Measurements from ENCODE around the gene MFSD6. TPM values are rescaled to one million over a fixed set of nuclear protein-coding genes. Genes with fewer than 3 reads are reported as not detected.
A peak's percentile ranks its signal among the peaks of the same experiment; 100 is the strongest.

MFSD6 gene
- total RNA-seq, 1 donor from 2014 or later = 52.4 TPM

DNA sequence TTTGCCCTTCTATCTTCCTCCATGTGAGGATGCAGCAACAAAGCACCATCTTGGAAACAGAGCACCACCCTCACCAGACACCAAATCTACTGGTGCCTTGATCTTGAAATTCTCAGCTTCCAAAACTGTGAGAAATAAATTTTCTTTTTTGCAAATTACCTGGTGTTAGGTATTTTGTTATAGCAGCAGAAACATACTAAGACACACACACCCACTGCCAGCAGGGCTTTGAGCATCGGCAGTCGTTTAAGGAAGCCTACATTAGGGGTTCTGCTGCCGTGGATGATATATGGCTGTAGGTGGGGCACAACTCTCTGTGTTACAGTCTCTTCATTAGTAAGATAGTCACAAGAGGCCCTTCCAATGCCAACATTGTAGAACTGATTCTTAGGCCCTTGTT is 20.7 kb upstream of the MFSD6 start:
- TF ChIP-seq, protein P1, sequence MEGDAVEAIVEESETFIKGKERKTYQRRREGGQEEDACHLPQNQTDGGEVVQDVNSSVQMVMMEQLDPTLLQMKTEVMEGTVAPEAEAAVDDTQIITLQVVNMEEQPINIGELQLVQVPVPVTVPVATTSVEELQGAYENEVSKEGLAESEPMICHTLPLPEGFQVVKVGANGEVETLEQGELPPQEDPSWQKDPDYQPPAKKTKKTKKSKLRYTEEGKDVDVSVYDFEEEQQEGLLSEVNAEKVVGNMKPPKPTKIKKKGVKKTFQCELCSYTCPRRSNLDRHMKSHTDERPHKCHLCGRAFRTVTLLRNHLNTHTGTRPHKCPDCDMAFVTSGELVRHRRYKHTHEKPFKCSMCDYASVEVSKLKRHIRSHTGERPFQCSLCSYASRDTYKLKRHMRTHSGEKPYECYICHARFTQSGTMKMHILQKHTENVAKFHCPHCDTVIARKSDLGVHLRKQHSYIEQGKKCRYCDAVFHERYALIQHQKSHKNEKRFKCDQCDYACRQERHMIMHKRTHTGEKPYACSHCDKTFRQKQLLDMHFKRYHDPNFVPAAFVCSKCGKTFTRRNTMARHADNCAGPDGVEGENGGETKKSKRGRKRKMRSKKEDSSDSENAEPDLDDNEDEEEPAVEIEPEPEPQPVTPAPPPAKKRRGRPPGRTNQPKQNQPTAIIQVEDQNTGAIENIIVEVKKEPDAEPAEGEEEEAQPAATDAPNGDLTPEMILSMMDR (IDR thresholded peaks at IDR 0.05; ENCODE audit: insufficient read depth, low read length, poor library complexity, severe bottlenecking) = no peak
- Histone ChIP-seq H3K27me3 (ENCODE audit: control insufficient read depth, insufficient read depth, low read length) (no peaks in the 10 kb centered on the region), H3K36me3 (ENCODE audit: control insufficient read depth, insufficient read depth, low read length) (no peaks in the 10 kb centered on the region), H3K4me3 (ENCODE audit: low read depth, low read length) (no peak overlapping the region)
- DNase-seq (ENCODE audit: low read depth) = no peak

- H3K27me3 ChIP-seq (ENCODE audit: control insufficient read depth, insufficient read depth, low read length) = no peaks in the 10 kb centered on the region
- H3K36me3 ChIP-seq (ENCODE audit: control insufficient read depth, insufficient read depth, low read length) = no peaks in the 10 kb centered on the region
- DNase-seq (ENCODE audit: low read depth) = no peak
- H3K4me3 ChIP-seq (ENCODE audit: low read depth, low read length) = no peak overlapping the region
- TF ChIP-seq, protein P1 (IDR thresholded peaks at IDR 0.05; ENCODE audit: insufficient read depth, low read length, poor library complexity, severe bottlenecking) = no peak
Measured at GRCh38 chr2:190396271-190396670, 11.9 kb upstream of the MFSD6 start.

- H3K36me3 ChIP-seq (ENCODE audit: control insufficient read depth, insufficient read depth, low read length) = no peaks in the 10 kb centered on the region
- TF ChIP-seq, protein P1 (IDR thresholded peaks at IDR 0.05; ENCODE audit: insufficient read depth, low read length, poor library complexity, severe bottlenecking) = no peak
- no peak for DNase-seq (ENCODE audit: low read depth)
- H3K27me3 ChIP-seq (ENCODE audit: control insufficient read depth, insufficient read depth, low read length) = no peaks in the 10 kb centered on the region
- H3K4me3 ChIP-seq (ENCODE audit: low read depth, low read length) = no peak overlapping the region
Measured at GRCh38 chr2:190402986-190403603, 5.1 kb upstream of the MFSD6 start.

DNA sequence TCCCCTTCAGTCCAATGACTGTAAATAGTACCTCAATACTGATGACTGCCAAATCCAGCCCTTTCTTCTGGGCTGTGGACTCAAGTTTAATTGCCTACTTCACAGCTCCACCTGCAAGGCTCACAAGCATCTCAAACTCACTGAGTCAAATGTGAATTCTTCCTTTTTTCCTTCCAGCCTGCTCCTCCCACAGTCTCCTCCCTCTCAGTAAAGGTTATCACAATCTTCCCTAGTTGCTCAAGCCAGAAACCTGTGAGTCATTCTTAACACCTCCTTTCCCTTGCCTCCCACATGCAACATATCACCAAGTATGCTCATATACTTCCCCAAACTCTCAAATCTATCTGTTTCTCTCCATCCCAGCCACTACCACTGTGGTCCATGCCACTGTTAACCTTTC is 3.7 kb upstream of the MFSD6 start:
- Histone ChIP-seq H3K36me3 (ENCODE audit: control insufficient read depth, insufficient read depth, low read length) (no peaks in the 10 kb centered on the region), H3K4me3 (ENCODE audit: low read depth, low read length) (no peak overlapping the region), H3K27me3 (ENCODE audit: control insufficient read depth, insufficient read depth, low read length) (no peaks in the 10 kb centered on the region)
- peak; percentile 28 for DNase-seq (ENCODE audit: low read depth)
- TF ChIP-seq, protein P1 (IDR thresholded peaks at IDR 0.05; ENCODE audit: insufficient read depth, low read length, poor library complexity, severe bottlenecking) = no peak

DNA sequence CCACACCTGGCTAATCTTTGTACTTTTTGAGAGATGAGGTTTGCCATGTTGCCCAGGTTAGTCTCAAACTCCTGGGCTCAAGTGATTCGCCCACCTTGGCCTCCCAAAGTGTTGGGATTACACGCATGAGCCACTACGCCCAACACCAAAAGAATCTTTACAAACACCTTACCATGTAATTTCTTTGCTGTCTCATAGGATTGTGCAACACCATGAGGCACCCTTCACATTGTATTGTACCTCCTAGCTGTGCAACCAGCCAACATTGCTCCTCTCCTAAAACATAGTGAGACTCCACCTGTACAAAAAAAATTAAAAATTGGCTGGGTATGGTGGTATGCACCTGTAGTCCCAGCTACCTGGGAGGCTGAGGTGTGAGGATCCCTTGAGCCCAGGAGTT is 3.1 kb upstream of the MFSD6 start:
- DNase-seq (ENCODE audit: low read depth) = no peak
- no peaks in the 10 kb centered on the region for H3K36me3 ChIP-seq (ENCODE audit: control insufficient read depth, insufficient read depth, low read length)
- no peaks in the 10 kb centered on the region for H3K27me3 ChIP-seq (ENCODE audit: control insufficient read depth, insufficient read depth, low read length)
- H3K4me3 ChIP-seq (ENCODE audit: low read depth, low read length) = no peak overlapping the region
- TF ChIP-seq, protein P1 (IDR thresholded peaks at IDR 0.05; ENCODE audit: insufficient read depth, low read length, poor library complexity, severe bottlenecking) = no peak

DNA sequence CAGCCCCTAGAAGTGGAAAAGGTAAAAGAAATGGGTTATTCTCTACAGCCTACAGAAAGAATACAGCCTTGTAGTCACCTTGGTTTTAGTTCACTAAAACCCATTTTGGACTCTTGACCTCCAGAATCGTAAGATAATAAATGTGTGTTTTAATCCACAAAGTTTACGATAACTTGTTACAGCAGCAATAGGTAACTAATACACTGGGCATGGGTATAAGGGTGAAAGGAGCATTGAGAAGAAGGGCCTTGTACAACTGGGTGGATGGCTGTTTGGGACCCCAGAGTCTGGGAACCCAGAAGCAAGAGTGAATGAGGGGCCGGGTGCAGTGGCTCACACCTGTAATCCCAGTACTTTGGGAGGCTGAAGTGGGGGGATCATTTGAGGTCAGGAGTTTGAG is 2.2 kb upstream of the MFSD6 start:
- TF ChIP-seq, protein P1 (IDR thresholded peaks at IDR 0.05; ENCODE audit: insufficient read depth, low read length, poor library complexity, severe bottlenecking) = no peak
- DNase-seq (ENCODE audit: low read depth) = no peak
- no peaks in the 10 kb centered on the region for H3K27me3 ChIP-seq (ENCODE audit: control insufficient read depth, insufficient read depth, low read length)
- no peak overlapping the region for H3K4me3 ChIP-seq (ENCODE audit: low read depth, low read length)
- H3K36me3 ChIP-seq (ENCODE audit: control insufficient read depth, insufficient read depth, low read length) = no peaks in the 10 kb centered on the region

All from kidney epithelial cell (primary cell).